Measurements from ENCODE around the gene TNS1.

The TNS1 gene

GRCh38 chr2:217790195-217790594 lies 212.6 kb downstream of the TNS1 start:
- H3K9me2 ChIP-seq (replicated peaks; ENCODE audit: insufficient read depth, low read length) = no peaks in the 10 kb centered on the region
- H3K79me2 ChIP-seq (ENCODE audit: low read length) = no peaks in the 10 kb centered on the region
- H3K27me3 ChIP-seq (replicated peaks; ENCODE audit: insufficient read depth, low read length) = no peaks in the 10 kb centered on the region
- no peak overlapping the region for H3K4me2 ChIP-seq (ENCODE audit: low read depth, low read length)
- H3K27ac ChIP-seq (ENCODE audit: low read length) = no peak overlapping the region
- H2AFZ ChIP-seq (ENCODE audit: low read length) = no peak overlapping the region
- no peak for DNase-seq
- H3K4me1 ChIP-seq (ENCODE audit: low read length) = 0 out of 2 replicates have a peak, but pooled peaks cover 2% of the 10 kb centered on the region
- no peaks in the 10 kb centered on the region for H3K9me3 ChIP-seq (replicated peaks; ENCODE audit: insufficient read depth, low read length)
- H3K4me3 ChIP-seq (ENCODE audit: low read length) = no peak overlapping the region
- H3F3A ChIP-seq (ENCODE audit: insufficient read depth, low read length) = no peaks in the 10 kb centered on the region
- no peaks in the 10 kb centered on the region for H3K36me3 ChIP-seq (replicated peaks; ENCODE audit: insufficient read depth, low read length)
- no peak overlapping the region for H3K9ac ChIP-seq (ENCODE audit: low read length)
- TF ChIP-seq CTCF (IDR thresholded peaks at IDR 0.05; ENCODE audit: low read length) (no peak), EZH2 (optimal IDR thresholded peaks at IDR 0.05; ENCODE audit: low read depth, low read length) (no peak), EZH2phosphoT487 (IDR thresholded peaks at IDR 0.05; ENCODE audit: low read length) (no peak)
- H4K20me1 ChIP-seq (ENCODE audit: insufficient read depth, low read length) = no peaks in the 10 kb centered on the region

GRCh38 chr2:217789736-217790181 lies 213.0 kb downstream of the TNS1 start:
- H3K27me3 ChIP-seq (replicated peaks; ENCODE audit: insufficient read depth, low read length) = no peaks in the 10 kb centered on the region
- no peak overlapping the region for H3K4me3 ChIP-seq (ENCODE audit: low read length)
- 0 out of 2 replicates have a peak, but pooled peaks cover 3% of the 10 kb centered on the region for H3K4me1 ChIP-seq (ENCODE audit: low read length)
- no peak for DNase-seq
- H3K9ac ChIP-seq (ENCODE audit: low read length) = no peak overlapping the region
- TF ChIP-seq EZH2phosphoT487 (IDR thresholded peaks at IDR 0.05; ENCODE audit: low read length) (no peak), EZH2 (optimal IDR thresholded peaks at IDR 0.05; ENCODE audit: low read depth, low read length) (no peak), CTCF (IDR thresholded peaks at IDR 0.05; ENCODE audit: low read length) (no peak)
- no peaks in the 10 kb centered on the region for H3F3A ChIP-seq (ENCODE audit: insufficient read depth, low read length)
- H3K79me2 ChIP-seq (ENCODE audit: low read length) = no peaks in the 10 kb centered on the region
- H2AFZ ChIP-seq (ENCODE audit: low read length) = peak overlapping the region; percentile 53; the same call in 1 of the 2 replicates
- H3K36me3 ChIP-seq (replicated peaks; ENCODE audit: insufficient read depth, low read length) = no peaks in the 10 kb centered on the region
- H3K27ac ChIP-seq (ENCODE audit: low read length) = no peak overlapping the region
- H3K4me2 ChIP-seq (ENCODE audit: low read depth, low read length) = peak overlapping the region; percentile 42; the same call in 1 of the 2 replicates
- H3K9me2 ChIP-seq (replicated peaks; ENCODE audit: insufficient read depth, low read length) = no peaks in the 10 kb centered on the region
- no peaks in the 10 kb centered on the region for H3K9me3 ChIP-seq (replicated peaks; ENCODE audit: insufficient read depth, low read length)
- no peaks in the 10 kb centered on the region for H4K20me1 ChIP-seq (ENCODE audit: insufficient read depth, low read length)

- TF ChIP-seq EZH2phosphoT487 (IDR thresholded peaks at IDR 0.05; ENCODE audit: low read length) = no peak
- TF ChIP-seq CTCF (IDR thresholded peaks at IDR 0.05; ENCODE audit: low read length) = peak; percentile 98
- no peak for TF ChIP-seq EZH2 (optimal IDR thresholded peaks at IDR 0.05; ENCODE audit: low read depth, low read length)
- Histone ChIP-seq H3K4me1 (ENCODE audit: low read length) (0 out of 2 replicates have a peak, but pooled peaks cover 3% of the 10 kb centered on the region), H3K9me2 (replicated peaks; ENCODE audit: insufficient read depth, low read length) (no peaks in the 10 kb centered on the region), H2AFZ (ENCODE audit: low read length) (peak overlapping the region; percentile 53; the same call in 1 of the 2 replicates), H3K4me3 (ENCODE audit: low read length) (no peak overlapping the region), H3K27ac (ENCODE audit: low read length) (no peak overlapping the region), H3K79me2 (ENCODE audit: low read length) (no peaks in the 10 kb centered on the region), H4K20me1 (ENCODE audit: insufficient read depth, low read length) (no peaks in the 10 kb centered on the region), H3F3A (ENCODE audit: insufficient read depth, low read length) (no peaks in the 10 kb centered on the region), H3K27me3 (replicated peaks; ENCODE audit: insufficient read depth, low read length) (no peaks in the 10 kb centered on the region), H3K9me3 (replicated peaks; ENCODE audit: insufficient read depth, low read length) (no peaks in the 10 kb centered on the region), H3K4me2 (ENCODE audit: low read depth, low read length) (peak overlapping the region; percentile 42; the same call in 1 of the 2 replicates), H3K36me3 (replicated peaks; ENCODE audit: insufficient read depth, low read length) (no peaks in the 10 kb centered on the region), H3K9ac (ENCODE audit: low read length) (no peak overlapping the region)
- peak; percentile 59 for DNase-seq
Measured at GRCh38 chr2:217789003-217789735, 213.6 kb downstream of the TNS1 start.

Measured in MM.1S (cell line).